HEK293 (cell line): ENCODE results near the gene CEP89.

Source experiments
- CTCF ChIA-PET: fragments of 350-600 bp; formaldehyde crosslinking; extraction: SDS; loops from one replicate; lab custom pipeline; 2021; ENCODE audit warnings: antibody characterized with exemption; lab: Yijun Ruan, JAX
- POLR2A ChIA-PET: fragments of 300-600 bp; formaldehyde crosslinking; extraction: SDS; loops from one replicate; lab custom pipeline; 2020; ENCODE audit warnings: antibody characterized with exemption, inconsistent platforms; lab: Yijun Ruan, JAX
- H3K27ac ChIP-seq: fragments of 200-500 bp; sonication (Bioruptor generic); 2 replicates; pipeline ENCODE4 v1.5.1; 2014; ENCODE audit warnings: low read depth, low read length, control low read depth, inconsistent platforms; ENCODE audit errors: extremely low read depth
- H3K36me3 ChIP-seq, 2 experiments: fragments of 200-500 bp in 1 of 2; sonication (Bioruptor generic) in 1 of 2; 1 replicate in 1 of 2; 2 replicates in 1 of 2; pipeline ENCODE4 v1.5.1; 2014 to 2017; ENCODE audit warnings: inconsistent platforms in 2 of 2, low read length in 2 of 2; ENCODE audit not compliant: control insufficient read depth in 2 of 2, insufficient read depth in 1 of 2
- H3K4me1 ChIP-seq: fragments of 200-500 bp; sonication (Bioruptor generic); 2 replicates; pipeline ENCODE4 v1.5.1; 2014; ENCODE audit warnings: mild to moderate bottlenecking, low read length, inconsistent platforms; ENCODE audit not compliant: control insufficient read depth, insufficient read depth
- H3K4me3 ChIP-seq: 2 replicates; pipeline ENCODE4 v1.5.1; 2011; ENCODE audit warnings: low read depth, mild to moderate bottlenecking, control low read depth, low read length, moderate library complexity
- H3K9me3 ChIP-seq: fragments of 200-500 bp; sonication (Bioruptor generic); 2 replicates; pipeline ENCODE4 v1.5.1; 2014; ENCODE audit warnings: low read depth, low read length, inconsistent platforms; ENCODE audit not compliant: control insufficient read depth, insufficient read depth
- BCL11A ChIP-seq: fragments of 450-650 bp; formaldehyde crosslinking; IDR thresholded peaks from 2 replicates; pipeline ENCODE4 v1.5.1; 2016; ENCODE audit warnings: low read depth, missing biosample characterization, missing genetic modification characterization
- GLI2 ChIP-seq: fragments of 450-650 bp; formaldehyde crosslinking; IDR thresholded peaks from 2 replicates; pipeline ENCODE4; 2017; ENCODE audit warnings: missing biosample characterization, missing genetic modification characterization, low read depth, borderline replicate concordance
- GLIS1 ChIP-seq: fragments of 450-650 bp; formaldehyde crosslinking; IDR thresholded peaks from 2 replicates; pipeline ENCODE4 v1.5.1; 2016; ENCODE audit warnings: missing biosample characterization, missing genetic modification characterization
- KLF1 ChIP-seq: fragments of 450-650 bp; formaldehyde crosslinking; IDR thresholded peaks from 2 replicates; pipeline ENCODE4 v1.5.1; 2016; ENCODE audit warnings: missing biosample characterization, missing genetic modification characterization
- PRDM10 ChIP-seq: fragments of 450-650 bp; formaldehyde crosslinking; IDR thresholded peaks from 2 replicates; pipeline ENCODE4 v1.5.1; 2016; ENCODE audit warnings: missing biosample characterization, missing genetic modification characterization
- SALL2 ChIP-seq: fragments of 450-650 bp; formaldehyde crosslinking; IDR thresholded peaks from 2 replicates; pipeline ENCODE4 v1.5.0; 2017; ENCODE audit warnings: missing biosample characterization, mild to moderate bottlenecking, missing genetic modification characterization, borderline replicate concordance
- SCRT2 ChIP-seq: fragments of 450-650 bp; formaldehyde crosslinking; IDR thresholded peaks from 2 replicates; pipeline ENCODE4 v1.5.1; 2016; ENCODE audit warnings: missing biosample characterization, missing genetic modification characterization
- YY1 ChIP-seq: fragments of 450-650 bp; formaldehyde crosslinking; IDR thresholded peaks from 2 replicates; pipeline ENCODE4 v1.5.1; 2018; ENCODE audit warnings: missing biosample characterization, missing genetic modification characterization
- ZBTB20 ChIP-seq: fragments of 450-650 bp; formaldehyde crosslinking; IDR thresholded peaks from 2 replicates; pipeline ENCODE4 v1.5.1; 2016; ENCODE audit warnings: missing biosample characterization, missing genetic modification characterization
- ZNF114 ChIP-seq: fragments of 450-650 bp; formaldehyde crosslinking; IDR thresholded peaks from 2 replicates; pipeline ENCODE4 v1.5.0; 2017; ENCODE audit warnings: missing biosample characterization, missing genetic modification characterization
- ZNF121 ChIP-seq: fragments of 450-650 bp; formaldehyde crosslinking; IDR thresholded peaks from 2 replicates; pipeline ENCODE4 v1.5.1; 2016; ENCODE audit warnings: missing biosample characterization, missing genetic modification characterization
- ZNF138 ChIP-seq: fragments of 450-650 bp; formaldehyde crosslinking; IDR thresholded peaks from 2 replicates; pipeline ENCODE4 v1.5.1; 2016; ENCODE audit warnings: missing biosample characterization, missing genetic modification characterization, borderline replicate concordance
- ZNF16 ChIP-seq: fragments of 450-650 bp; formaldehyde crosslinking; IDR thresholded peaks from 2 replicates; pipeline ENCODE4 v1.5.1; 2016; ENCODE audit warnings: low read depth, missing biosample characterization, missing genetic modification characterization
- ZNF202 ChIP-seq: fragments of 450-650 bp; formaldehyde crosslinking; IDR thresholded peaks from 2 replicates; pipeline ENCODE4 v1.5.1; 2016; ENCODE audit warnings: missing biosample characterization, missing genetic modification characterization, borderline replicate concordance
- ZNF211 ChIP-seq: fragments of 450-650 bp; formaldehyde crosslinking; IDR thresholded peaks from 2 replicates; pipeline ENCODE4 v1.5.1; 2016; ENCODE audit warnings: low read depth, missing biosample characterization, missing genetic modification characterization
- ZNF23 ChIP-seq: fragments of 450-650 bp; formaldehyde crosslinking; IDR thresholded peaks from 2 replicates; pipeline ENCODE4 v1.5.1; 2016; ENCODE audit warnings: missing biosample characterization, missing genetic modification characterization, borderline replicate concordance
- ZNF37A ChIP-seq: fragments of 450-650 bp; IDR thresholded peaks from 2 replicates; pipeline ENCODE4 v1.5.1; 2018; ENCODE audit warnings: missing biosample characterization, missing genetic modification characterization
- ZNF692 ChIP-seq: fragments of 450-650 bp; formaldehyde crosslinking; IDR thresholded peaks from 2 replicates; pipeline ENCODE4 v1.5.1; 2016; ENCODE audit warnings: missing biosample characterization, missing genetic modification characterization
- ZNF747 ChIP-seq: fragments of 450-650 bp; formaldehyde crosslinking; IDR thresholded peaks from 2 replicates; pipeline ENCODE4 v1.5.1; 2016; ENCODE audit warnings: missing biosample characterization, missing genetic modification characterization
- ZNF76 ChIP-seq: fragments of 450-650 bp; formaldehyde crosslinking; IDR thresholded peaks from 2 replicates; pipeline ENCODE4; 2016; ENCODE audit warnings: low read depth, missing biosample characterization, missing genetic modification characterization, borderline replicate concordance
- ZNF768 ChIP-seq: fragments of 450-650 bp; formaldehyde crosslinking; IDR thresholded peaks from 2 replicates; pipeline ENCODE4 v1.5.1; 2018; ENCODE audit warnings: missing biosample characterization, mild to moderate bottlenecking, missing genetic modification characterization
- ZNF791 ChIP-seq: fragments of 450-650 bp; formaldehyde crosslinking; IDR thresholded peaks from 2 replicates; pipeline ENCODE4 v1.5.1; 2016; ENCODE audit warnings: missing biosample characterization, missing genetic modification characterization
- ZNF830 ChIP-seq: fragments of 450-650 bp; IDR thresholded peaks from 2 replicates; pipeline ENCODE4 v1.5.0; 2018; ENCODE audit warnings: missing biosample characterization, missing genetic modification characterization, low read depth, mild to moderate bottlenecking, moderate library complexity
- ZSCAN16 ChIP-seq: fragments of 450-650 bp; formaldehyde crosslinking; IDR thresholded peaks from 2 replicates; pipeline ENCODE4 v1.5.1; 2016; ENCODE audit warnings: missing biosample characterization, missing genetic modification characterization
- ZSCAN18 ChIP-seq: fragments of 450-650 bp; formaldehyde crosslinking; IDR thresholded peaks from 2 replicates; pipeline ENCODE4 v1.5.1; 2016; ENCODE audit warnings: missing biosample characterization, missing genetic modification characterization
- ZSCAN4 ChIP-seq: fragments of 450-650 bp; formaldehyde crosslinking; IDR thresholded peaks from 2 replicates; pipeline ENCODE4 v1.5.1; 2017; ENCODE audit warnings: missing biosample characterization, missing genetic modification characterization

The CEP89 gene

GRCh38 chr19:32843716-32844245, 128.0 kb downstream of the CEP89 start:
- no peaks in the 10 kb centered on the region; a peak in 1 of 3 replicates for H3K36me3 ChIP-seq
- ChIA-PET CTCF (interaction anchor here (1.1 kb wide), 1 partner anchor 37 kb away, joined by 3 read pairs; no protein-coding TSS in a partner anchor), POLR2A (no interaction called here)
- H3K27ac ChIP-seq = no peak overlapping the region
- H3K4me3 ChIP-seq = no peak overlapping the region
- no peaks in the 10 kb centered on the region for H3K4me1 ChIP-seq
- TF ChIP-seq ZNF768 (tag by site-specific recombination) (no peak), ZNF138 (no peak), KLF1 (no peak), ZNF692 (tag by site-specific recombination) (no peak), ZBTB20 (tag by site-specific recombination) (no peak), PRDM10 (tag by site-specific recombination) (no peak), ZNF211 (tag by site-specific recombination) (no peak), BCL11A (tag by site-specific recombination) (no peak), ZNF121 (tag by site-specific recombination) (no peak), GLI2 (tag by site-specific recombination) (no peak)
- peaks cover 3% of the 10 kb centered on the region for H3K9me3 ChIP-seq

- Histone ChIP-seq H3K27ac (no peak overlapping the region), H3K4me1 (no peaks in the 10 kb centered on the region), H3K36me3 (no peaks in the 10 kb centered on the region; a peak in 1 of 3 replicates), H3K4me3 (no peak overlapping the region), H3K9me3 (peaks cover 3% of the 10 kb centered on the region)
- TF ChIP-seq ZNF37A (tag by site-specific recombination) (no peak), SCRT2 (tag by site-specific recombination) (no peak), ZNF16 (tag by site-specific recombination) (no peak), ZNF114 (tag by site-specific recombination) (no peak), SALL2 (no peak), ZNF23 (tag by site-specific recombination) (no peak), ZNF830 (tag by site-specific recombination) (no peak), ZNF791 (no peak), ZSCAN18 (tag by site-specific recombination) (no peak), ZNF202 (tag by site-specific recombination) (no peak), ZSCAN4 (no peak), ZNF747 (no peak), GLIS1 (tag by site-specific recombination) (no peak), YY1 (tag by site-specific recombination) (no peak), ZNF76 (tag by site-specific recombination) (no peak), ZSCAN16 (tag by site-specific recombination) (no peak)
- CTCF ChIA-PET = no interaction called here
- POLR2A ChIA-PET = interaction anchor here (0.7 kb wide), 1 partner anchor 14 kb away, joined by 3 read pairs; no protein-coding TSS in a partner anchor
These were observed 129.7 kb downstream of the CEP89 start for GRCh38 chr19:32842061-32842460.
